ENCODE data around the gene GALNT16.

- TF ChIP-seq CTCF (IDR thresholded peaks at IDR 0.05) (no peak), POLR2A (IDR thresholded peaks at IDR 0.05) (no peak)
These were observed 114.3 kb downstream of the GALNT16 start for GRCh38 chr14:69374235-69374634.

All from heart left ventricle (tissue), 13 donors.